Vagina (tissue), 2 donors: ENCODE results near the gene HTR6.

Source experiments
- CTCF ChIP-seq, 3 experiments: fragments of 450-650 bp in 2 of 3; fragments of 200-600 bp in 1 of 3; sonication (generic) in 1 of 3; IDR thresholded peaks; one replicate each; pipeline ENCODE4 v1.5.1; 2017 to 2019; ENCODE audit warnings: antibody characterized with exemption in 3 of 3, mild to moderate bottlenecking in 2 of 3, moderate library complexity in 2 of 3
- POLR2A ChIP-seq, 2 donors: fragments of 450-650 bp; IDR thresholded peaks; one replicate each; pipeline ENCODE4 v1.6.1; 2017; ENCODE audit warnings: antibody characterized with exemption in 2 of 2, mild to moderate bottlenecking in 2 of 2, moderate library complexity in 2 of 2

GRCh38 chr1:19651141-19651737 is 13.4 kb upstream of the HTR6 start:
- TF ChIP-seq CTCF (IDR thresholded peaks at IDR 0.05): peak in 2 of 3 experiments; percentile 55 to 76
- no peak for TF ChIP-seq POLR2A (IDR thresholded peaks at IDR 0.05)
